Mesothelial cell of epicardium (in vitro differentiated cells): ENCODE measurements around the gene SKAP1. TPM values are rescaled to one million over a fixed set of nuclear protein-coding genes. Genes with fewer than 3 reads are reported as not detected.

Experiments
- DNase-seq, 2 experiments: peaks; one replicate each; pipeline ENCODE4 v3.0.0; 2021; ENCODE audit warnings: low spot score in 2 of 2; ENCODE audit not compliant: unreplicated experiment in 2 of 2
- H3K27ac Mint-ChIP-seq: 2 replicates; pipeline ENCODE4 v1.8.0; 2021; ENCODE audit warnings: mixed read lengths
- H3K27me3 Mint-ChIP-seq: 2 replicates; pipeline ENCODE4 v1.8.0; 2021; ENCODE audit warnings: low read depth, mixed read lengths
- H3K36me3 Mint-ChIP-seq: 2 replicates; pipeline ENCODE4 v1.8.0; 2021; ENCODE audit warnings: mixed read lengths
- H3K4me1 Mint-ChIP-seq: 2 replicates; pipeline ENCODE4 v1.8.0; 2021; ENCODE audit warnings: mixed read lengths
- H3K4me3 Mint-ChIP-seq: 2 replicates; pipeline ENCODE4 v1.8.0; 2021; ENCODE audit warnings: mild to moderate bottlenecking, moderate library complexity, mixed read lengths
- H3K9me3 Mint-ChIP-seq: 2 replicates; pipeline ENCODE4 v1.8.0; 2021; ENCODE audit warnings: mixed read lengths
- total RNA-seq: library from RNA; stranded (reverse); gene quantifications from 3 replicates; pipeline ENCODE4 v1.2.1, GENCODE V29; 2021
- TF ChIP-seq, protein P1 (sequence below): fragments of 200-600 bp; sonication (generic); IDR thresholded peaks from one replicate; pipeline ENCODE4 v1.5.0; 2021; ENCODE audit warnings: antibody characterized with exemption; ENCODE audit not compliant: unreplicated experiment

SKAP1 gene
- total RNA-seq, 1 donor from 2014 or later = 3.4 TPM

DNA sequence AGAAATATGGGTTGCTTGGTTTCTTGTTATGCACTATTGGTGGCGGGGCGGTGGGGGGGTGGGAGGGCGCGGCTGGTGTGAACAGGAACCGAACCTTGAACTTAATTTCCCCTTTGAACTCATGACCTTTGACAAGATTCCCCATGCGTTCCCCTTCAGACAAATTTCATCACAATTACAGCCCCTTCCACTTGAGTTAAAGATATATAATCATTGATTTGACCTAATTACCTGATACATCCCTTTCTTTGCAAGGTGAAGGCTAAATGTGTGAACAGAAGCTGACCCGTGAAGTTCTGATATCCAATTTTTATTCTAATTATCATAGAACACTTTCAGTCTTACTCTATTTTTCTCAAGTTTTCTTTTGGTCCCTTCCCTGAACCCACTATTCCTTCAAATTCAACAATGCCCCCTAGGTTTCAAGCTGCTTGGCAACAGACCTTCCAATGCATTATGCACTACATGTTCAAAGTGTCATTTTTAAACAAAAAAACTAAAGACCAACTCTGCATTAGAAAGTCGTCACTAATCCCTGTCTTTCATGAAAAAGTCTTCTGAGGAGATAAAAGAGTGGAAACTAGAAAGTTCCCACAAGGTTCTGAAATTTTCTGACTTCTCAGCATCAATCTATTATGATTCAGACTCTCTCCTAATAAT is 116.8 kb downstream of the SKAP1 start:
- no peak for DNase-seq
- TF ChIP-seq, protein P1, sequence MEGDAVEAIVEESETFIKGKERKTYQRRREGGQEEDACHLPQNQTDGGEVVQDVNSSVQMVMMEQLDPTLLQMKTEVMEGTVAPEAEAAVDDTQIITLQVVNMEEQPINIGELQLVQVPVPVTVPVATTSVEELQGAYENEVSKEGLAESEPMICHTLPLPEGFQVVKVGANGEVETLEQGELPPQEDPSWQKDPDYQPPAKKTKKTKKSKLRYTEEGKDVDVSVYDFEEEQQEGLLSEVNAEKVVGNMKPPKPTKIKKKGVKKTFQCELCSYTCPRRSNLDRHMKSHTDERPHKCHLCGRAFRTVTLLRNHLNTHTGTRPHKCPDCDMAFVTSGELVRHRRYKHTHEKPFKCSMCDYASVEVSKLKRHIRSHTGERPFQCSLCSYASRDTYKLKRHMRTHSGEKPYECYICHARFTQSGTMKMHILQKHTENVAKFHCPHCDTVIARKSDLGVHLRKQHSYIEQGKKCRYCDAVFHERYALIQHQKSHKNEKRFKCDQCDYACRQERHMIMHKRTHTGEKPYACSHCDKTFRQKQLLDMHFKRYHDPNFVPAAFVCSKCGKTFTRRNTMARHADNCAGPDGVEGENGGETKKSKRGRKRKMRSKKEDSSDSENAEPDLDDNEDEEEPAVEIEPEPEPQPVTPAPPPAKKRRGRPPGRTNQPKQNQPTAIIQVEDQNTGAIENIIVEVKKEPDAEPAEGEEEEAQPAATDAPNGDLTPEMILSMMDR = no peak
- H3K4me3 Mint-ChIP-seq = no peak overlapping the region
- peaks cover 78% of the 10 kb centered on the region for H3K4me1 Mint-ChIP-seq
- peak overlapping the region; percentile 97 for H3K27ac Mint-ChIP-seq
- no peaks in the 10 kb centered on the region for H3K9me3 Mint-ChIP-seq
- no peaks in the 10 kb centered on the region for H3K36me3 Mint-ChIP-seq
- no peaks in the 10 kb centered on the region for H3K27me3 Mint-ChIP-seq

DNA sequence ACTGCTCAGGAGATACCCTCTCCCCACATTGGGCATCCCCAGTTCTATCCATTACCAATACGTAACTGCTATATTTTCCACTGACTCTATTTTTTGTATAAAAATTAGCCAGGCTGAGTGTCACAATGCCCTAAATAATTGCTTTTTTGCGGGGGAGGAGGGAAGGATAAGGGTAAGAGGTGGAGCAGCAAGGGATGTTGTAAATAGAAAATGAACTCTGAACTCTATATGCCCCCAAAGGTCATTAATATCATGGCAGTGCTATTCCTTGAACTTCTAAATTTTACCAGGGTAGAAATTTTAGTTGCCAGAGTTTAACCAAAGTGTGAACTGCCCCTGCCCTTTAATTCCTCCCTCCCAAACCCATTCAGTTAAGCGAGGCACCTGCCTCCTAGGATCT is 118.7 kb downstream of the SKAP1 start:
- H3K9me3 Mint-ChIP-seq = no peaks in the 10 kb centered on the region
- TF ChIP-seq, protein P1 = no peak
- no peak for DNase-seq
- H3K36me3 Mint-ChIP-seq = no peaks in the 10 kb centered on the region
- H3K27ac Mint-ChIP-seq = peak overlapping the region; percentile 97
- no peaks in the 10 kb centered on the region for H3K27me3 Mint-ChIP-seq
- H3K4me3 Mint-ChIP-seq = peak overlapping the region; percentile 50
- H3K4me1 Mint-ChIP-seq = peaks cover 84% of the 10 kb centered on the region

DNA sequence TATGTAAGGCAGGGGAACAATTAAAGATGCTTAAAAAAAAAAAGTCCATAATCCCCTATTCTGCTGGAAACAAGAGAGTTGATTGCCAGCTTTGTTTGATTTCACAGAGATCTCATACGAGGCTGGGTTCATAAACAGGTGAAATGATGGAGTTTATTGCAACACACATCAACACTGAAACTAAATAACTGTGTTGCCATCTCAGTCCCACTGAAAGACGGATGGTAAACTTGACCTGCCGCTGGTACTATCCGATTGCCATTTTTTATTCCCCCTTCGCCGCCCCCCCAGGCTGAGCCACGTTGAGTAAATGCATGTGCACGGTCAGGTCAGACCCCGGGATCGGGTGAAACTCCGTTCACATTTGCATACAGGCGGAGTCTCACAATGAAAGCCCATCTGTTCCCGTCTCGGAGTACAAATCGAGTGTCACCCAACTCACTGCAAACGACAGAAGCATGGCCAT is 119.2 kb downstream of the SKAP1 start:
- H3K36me3 Mint-ChIP-seq = no peaks in the 10 kb centered on the region
- H3K9me3 Mint-ChIP-seq = no peaks in the 10 kb centered on the region
- DNase-seq = peak; percentile 38 to 72
- H3K27ac Mint-ChIP-seq = peak overlapping the region; percentile 97
- no peaks in the 10 kb centered on the region for H3K27me3 Mint-ChIP-seq
- H3K4me3 Mint-ChIP-seq = peak overlapping the region; percentile 50
- TF ChIP-seq, protein P1 = no peak
- H3K4me1 Mint-ChIP-seq = peaks cover 89% of the 10 kb centered on the region

GRCh38 chr17:48308581-48308980 is 121.4 kb downstream of the SKAP1 start:
- no peaks in the 10 kb centered on the region for H3K36me3 Mint-ChIP-seq
- no peak overlapping the region for H3K4me3 Mint-ChIP-seq
- no peak for DNase-seq
- no peaks in the 10 kb centered on the region for H3K27me3 Mint-ChIP-seq
- TF ChIP-seq, protein P1 = no peak
- no peaks in the 10 kb centered on the region for H3K9me3 Mint-ChIP-seq
- H3K27ac Mint-ChIP-seq = peak overlapping the region; percentile 97
- H3K4me1 Mint-ChIP-seq = peaks cover 85% of the 10 kb centered on the region

DNA sequence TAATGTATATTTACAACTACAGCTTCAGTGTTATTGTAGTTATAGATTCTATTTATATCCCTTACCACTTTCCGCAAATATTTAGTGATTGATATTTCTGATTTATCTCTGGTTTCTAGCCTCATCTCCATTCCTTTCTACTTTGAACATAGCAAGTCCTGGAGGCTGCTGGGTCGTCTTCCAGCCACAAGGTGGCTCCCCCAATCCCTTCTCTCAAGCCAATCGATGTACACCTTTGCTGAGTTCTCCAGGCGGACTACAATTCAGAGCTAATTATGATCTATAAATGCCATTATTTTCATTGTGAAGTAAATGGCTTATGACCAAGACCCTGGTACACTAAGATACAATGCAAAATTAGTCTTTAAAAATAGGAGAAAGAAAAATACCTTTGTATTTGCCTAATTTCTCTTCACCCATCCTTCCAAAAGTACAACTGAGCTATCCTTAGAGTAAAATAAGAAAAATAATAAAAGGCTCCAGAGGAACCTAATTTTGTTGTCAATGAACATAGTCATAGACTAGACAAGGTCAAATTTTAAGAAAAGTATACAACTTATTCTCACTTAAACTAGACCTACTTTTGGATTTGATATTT is 122.1 kb downstream of the SKAP1 start:
- Mint-ChIP-seq H3K36me3 (no peaks in the 10 kb centered on the region), H3K27ac (peak overlapping the region; percentile 97), H3K4me3 (no peak overlapping the region), H3K9me3 (no peaks in the 10 kb centered on the region), H3K4me1 (peaks cover 81% of the 10 kb centered on the region), H3K27me3 (no peaks in the 10 kb centered on the region)
- TF ChIP-seq, protein P1 = peak; percentile 65
- peak in 1 of 2 experiments; percentile 50 for DNase-seq
